Activated naive CD8-positive, alpha-beta T cell treated with anti-CD3 and anti-CD28 coated beads for 36 hours (primary cell): ENCODE results near the gene SPINK8. TPM values are rescaled to one million over a fixed set of nuclear protein-coding genes. Genes with fewer than 3 reads are reported as not detected.
"Not testable (repeated sequence)": the region's sequence is repeated elsewhere in the genome, so short reads cannot be mapped to it uniquely, and the experiment has no call there.

Source experiments
- DNase-seq: peaks from one replicate; pipeline ENCODE4 v3.0.0; 2021
- H3K27ac Mint-ChIP-seq: one replicate; pipeline ENCODE4 v1.8.0; 2022; ENCODE audit warnings: mild to moderate bottlenecking, moderate library complexity, mixed read lengths
- H3K27me3 Mint-ChIP-seq: one replicate; pipeline ENCODE4 v1.8.0; 2022; ENCODE audit warnings: mild to moderate bottlenecking, mixed read lengths
- H3K36me3 Mint-ChIP-seq: one replicate; pipeline ENCODE4 v1.8.0; 2021; ENCODE audit warnings: mild to moderate bottlenecking, mixed read lengths
- H3K4me1 Mint-ChIP-seq: one replicate; pipeline ENCODE4 v1.8.0; 2021; ENCODE audit warnings: mixed read lengths
- H3K4me3 Mint-ChIP-seq: one replicate; pipeline ENCODE4 v1.8.0; 2022; ENCODE audit warnings: mild to moderate bottlenecking, moderate library complexity, mixed read lengths
- H3K9me3 Mint-ChIP-seq: one replicate; pipeline ENCODE4 v1.8.0; 2022; ENCODE audit warnings: mixed read lengths
- total RNA-seq, 2 experiments: library from RNA; stranded (reverse); gene quantifications; one replicate each; pipeline ENCODE4 v1.2.3, GENCODE V29; 2021

The SPINK8 gene
- total RNA-seq, 2 experiments from 2014 or later: not detected

GRCh38 chr3:48344867-48345507 is 11.5 kb upstream of the SPINK8 start:
- Mint-ChIP-seq H3K9me3 (no peaks in the 10 kb centered on the region), H3K4me3 (no peak overlapping the region), H3K4me1 (no peaks in the 10 kb centered on the region), H3K27me3 (no peaks in the 10 kb centered on the region), H3K27ac (no peak overlapping the region), H3K36me3 (no peaks in the 10 kb centered on the region)
- no peak for DNase-seq

GRCh38 chr3:48343432-48343831 is 10.0 kb upstream of the SPINK8 start:
- Mint-ChIP-seq H3K27ac (no peak overlapping the region), H3K9me3 (no peaks in the 10 kb centered on the region), H3K4me1 (peaks cover 4% of the 10 kb centered on the region), H3K4me3 (no peak overlapping the region), H3K36me3 (no peaks in the 10 kb centered on the region), H3K27me3 (no peaks in the 10 kb centered on the region)
- DNase-seq: no peak

GRCh38 chr3:48338635-48339034 is 5.2 kb upstream of the SPINK8 start:
- Mint-ChIP-seq H3K36me3 (no peaks in the 10 kb centered on the region), H3K27me3 (no peaks in the 10 kb centered on the region)

GRCh38 chr3:48337536-48337935 is 4.1 kb upstream of the SPINK8 start:
- H3K27ac Mint-ChIP-seq, H3K4me1 Mint-ChIP-seq, H3K9me3 Mint-ChIP-seq, DNase-seq, H3K36me3 Mint-ChIP-seq, H3K4me3 Mint-ChIP-seq, H3K27me3 Mint-ChIP-seq: not testable (repeated sequence)

More at GRCh38 chr3:48338635-48339034, 5.2 kb upstream of the SPINK8 start:
- no peak for DNase-seq
- H3K4me1 Mint-ChIP-seq: peaks cover 4% of the 10 kb centered on the region
- no peak overlapping the region for H3K4me3 Mint-ChIP-seq
- H3K27ac Mint-ChIP-seq: no peak overlapping the region
- no peaks in the 10 kb centered on the region for H3K9me3 Mint-ChIP-seq

GRCh38 chr3:48335286-48335685 is 1.8 kb upstream of the SPINK8 start:
- not testable (repeated sequence) for DNase-seq, H3K4me3 Mint-ChIP-seq, H3K27me3 Mint-ChIP-seq, H3K27ac Mint-ChIP-seq, H3K4me1 Mint-ChIP-seq, H3K36me3 Mint-ChIP-seq, H3K9me3 Mint-ChIP-seq

GRCh38 chr3:48334605-48335004 is 1.1 kb upstream of the SPINK8 start:
- Mint-ChIP-seq H3K4me3 (no peak overlapping the region), H3K9me3 (no peaks in the 10 kb centered on the region), H3K27ac (no peak overlapping the region)

GRCh38 chr3:48331706-48332435 is 1.6 kb downstream of the SPINK8 start:
- not testable (repeated sequence) for H3K27ac Mint-ChIP-seq, H3K4me3 Mint-ChIP-seq, H3K4me1 Mint-ChIP-seq, H3K36me3 Mint-ChIP-seq, H3K9me3 Mint-ChIP-seq, H3K27me3 Mint-ChIP-seq, DNase-seq

More at GRCh38 chr3:48334605-48335004, 1.1 kb upstream of the SPINK8 start:
- no peak for DNase-seq
- peaks cover 10% of the 10 kb centered on the region for H3K27me3 Mint-ChIP-seq
- H3K4me1 Mint-ChIP-seq: peaks cover 4% of the 10 kb centered on the region
- H3K36me3 Mint-ChIP-seq: no peaks in the 10 kb centered on the region

GRCh38 chr3:48320996-48321395 is 12.5 kb downstream of the SPINK8 start:
- no peak for DNase-seq
- H3K9me3 Mint-ChIP-seq: peaks cover 3% of the 10 kb centered on the region
- H3K27me3 Mint-ChIP-seq: no peaks in the 10 kb centered on the region
- H3K4me1 Mint-ChIP-seq: peaks cover 10% of the 10 kb centered on the region
- no peak overlapping the region for H3K4me3 Mint-ChIP-seq
- H3K36me3 Mint-ChIP-seq: peaks cover 3% of the 10 kb centered on the region
- H3K27ac Mint-ChIP-seq: peak overlapping the region; percentile 35

GRCh38 chr3:48318713-48319468 is 14.6 kb downstream of the SPINK8 start:
- Mint-ChIP-seq H3K4me1 (peaks cover 10% of the 10 kb centered on the region), H3K36me3 (peaks cover 4% of the 10 kb centered on the region)

GRCh38 chr3:48314542-48314941 is 18.9 kb downstream of the SPINK8 start:
- Mint-ChIP-seq H3K4me3 (no peak overlapping the region), H3K27me3 (peaks cover under 1% of the 10 kb centered on the region), H3K9me3 (peaks cover 23% of the 10 kb centered on the region), H3K36me3 (peaks cover 4% of the 10 kb centered on the region), H3K4me1 (no peaks in the 10 kb centered on the region), H3K27ac (no peak overlapping the region)
- no peak for DNase-seq

More at GRCh38 chr3:48318713-48319468, 14.6 kb downstream of the SPINK8 start:
- no peak for DNase-seq
- H3K4me3 Mint-ChIP-seq: no peak overlapping the region
- peaks cover 17% of the 10 kb centered on the region for H3K9me3 Mint-ChIP-seq
- H3K27me3 Mint-ChIP-seq: no peaks in the 10 kb centered on the region
- no peak overlapping the region for H3K27ac Mint-ChIP-seq

GRCh38 chr3:48306860-48307530 is 26.5 kb downstream of the SPINK8 start:
- peaks cover 5% of the 10 kb centered on the region for H3K9me3 Mint-ChIP-seq
- H3K27ac Mint-ChIP-seq: no peak overlapping the region
- H3K4me3 Mint-ChIP-seq: no peak overlapping the region
- peaks cover 6% of the 10 kb centered on the region for H3K4me1 Mint-ChIP-seq
- H3K27me3 Mint-ChIP-seq: peaks cover 18% of the 10 kb centered on the region
- peaks cover 11% of the 10 kb centered on the region for H3K36me3 Mint-ChIP-seq
- no peak for DNase-seq

GRCh38 chr3:48306290-48306689 is 27.2 kb downstream of the SPINK8 start:
- no peak overlapping the region for H3K4me3 Mint-ChIP-seq
- no peak for DNase-seq
- H3K9me3 Mint-ChIP-seq: peaks cover 5% of the 10 kb centered on the region
- peaks cover 18% of the 10 kb centered on the region for H3K27me3 Mint-ChIP-seq
- no peak overlapping the region for H3K27ac Mint-ChIP-seq
- peaks cover 14% of the 10 kb centered on the region for H3K36me3 Mint-ChIP-seq
- H3K4me1 Mint-ChIP-seq: peaks cover 8% of the 10 kb centered on the region

GRCh38 chr3:48305396-48305795 is 28.1 kb downstream of the SPINK8 start:
- peaks cover 5% of the 10 kb centered on the region for H3K9me3 Mint-ChIP-seq
- peaks cover 9% of the 10 kb centered on the region for H3K4me1 Mint-ChIP-seq
- peaks cover 18% of the 10 kb centered on the region for H3K27me3 Mint-ChIP-seq
- peaks cover 16% of the 10 kb centered on the region for H3K36me3 Mint-ChIP-seq
- DNase-seq: no peak
- no peak overlapping the region for H3K27ac Mint-ChIP-seq
- H3K4me3 Mint-ChIP-seq: no peak overlapping the region

- Mint-ChIP-seq H3K4me1 (peaks cover 27% of the 10 kb centered on the region), H3K27ac (no peak overlapping the region), H3K27me3 (peaks cover 7% of the 10 kb centered on the region), H3K36me3 (peaks cover 30% of the 10 kb centered on the region), H3K4me3 (peak overlapping the region; percentile 89), H3K9me3 (peaks cover 5% of the 10 kb centered on the region)
- no peak for DNase-seq
These were observed 30.4 kb downstream of the SPINK8 start for GRCh38 chr3:48303021-48303420.

GRCh38 chr3:48301800-48302166 is 31.7 kb downstream of the SPINK8 start:
- peak overlapping the region; percentile 89 for H3K4me3 Mint-ChIP-seq

More at GRCh38 chr3:48301800-48302166, 31.7 kb downstream of the SPINK8 start:
- peaks cover 39% of the 10 kb centered on the region for H3K4me1 Mint-ChIP-seq
- H3K27me3 Mint-ChIP-seq: peaks cover under 1% of the 10 kb centered on the region
- H3K36me3 Mint-ChIP-seq: peaks cover 38% of the 10 kb centered on the region
- H3K27ac Mint-ChIP-seq: peak overlapping the region; percentile 98
- no peak for DNase-seq
- peaks cover 5% of the 10 kb centered on the region for H3K9me3 Mint-ChIP-seq
